HG02943 (cell line): ENCODE results near the gene WDR41.
"Not testable (repeated sequence)": the region's sequence is repeated elsewhere in the genome, so short reads cannot be mapped to it uniquely, and the experiment has no call there.

Source experiments
- ATAC-seq: cut with Tn5 transposase; IDR thresholded peaks from one replicate; pipeline ENCODE4 v1.9.1; 2021; ENCODE audit warnings: mild to moderate bottlenecking, low read depth, moderate library complexity; ENCODE audit not compliant: unreplicated experiment

Gene WDR41

DNA sequence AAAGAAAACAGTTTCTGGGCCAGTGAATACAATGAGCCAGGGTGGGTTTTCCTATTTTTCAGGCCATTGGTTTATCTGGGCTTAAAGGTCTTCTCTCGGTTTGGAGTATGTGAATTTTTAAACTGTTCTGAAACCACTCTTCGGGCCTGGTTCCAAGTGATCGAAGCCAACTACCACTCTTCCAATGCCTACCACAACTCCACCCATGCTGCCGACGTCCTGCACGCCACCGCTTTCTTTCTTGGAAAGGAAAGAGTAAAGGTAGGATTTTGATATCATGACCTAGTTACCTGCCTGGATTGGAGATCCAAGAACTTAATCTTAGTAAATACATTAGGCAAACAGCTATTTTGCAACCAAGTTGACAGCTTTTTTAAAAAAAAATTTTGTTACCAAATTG is 79.1 kb downstream of the WDR41 start:
- no peak for ATAC-seq

DNA sequence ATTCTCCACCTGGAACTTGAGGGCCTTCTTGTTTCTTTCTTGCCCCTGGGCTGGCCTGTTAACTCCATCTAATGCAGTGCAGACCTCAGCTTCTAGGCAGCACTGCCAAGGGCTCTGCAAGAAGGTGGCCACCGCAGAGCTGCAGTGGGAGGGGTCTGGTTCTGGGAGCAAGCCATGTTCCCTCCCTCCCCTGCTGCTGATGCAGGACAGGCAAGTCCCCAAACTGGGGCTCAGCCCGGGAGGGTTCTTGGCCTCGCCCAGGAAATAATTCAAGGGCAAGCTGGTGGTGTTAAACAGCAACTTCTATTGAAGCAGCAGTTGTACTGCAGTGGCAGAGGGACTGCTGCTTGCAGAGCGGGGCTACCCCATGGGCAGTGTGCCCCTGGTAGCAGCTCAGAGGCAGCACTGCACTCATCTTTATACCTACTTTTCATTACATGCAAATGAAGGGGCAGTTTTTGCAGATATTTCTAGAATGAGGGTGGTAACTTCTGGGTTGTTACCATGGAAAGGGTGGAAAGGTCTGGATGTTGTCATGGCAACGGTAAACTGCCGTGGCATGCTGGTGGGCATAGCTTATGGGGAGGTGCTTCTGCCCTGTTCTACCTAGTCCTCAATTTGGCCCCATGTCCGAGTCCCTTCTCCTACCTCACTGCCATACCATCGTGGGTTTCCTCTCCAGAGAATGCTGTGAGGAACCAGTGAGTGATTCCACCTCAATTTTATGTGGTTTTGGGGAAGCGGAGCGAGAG is 82.1 kb downstream of the WDR41 start:
- no peak for ATAC-seq

DNA sequence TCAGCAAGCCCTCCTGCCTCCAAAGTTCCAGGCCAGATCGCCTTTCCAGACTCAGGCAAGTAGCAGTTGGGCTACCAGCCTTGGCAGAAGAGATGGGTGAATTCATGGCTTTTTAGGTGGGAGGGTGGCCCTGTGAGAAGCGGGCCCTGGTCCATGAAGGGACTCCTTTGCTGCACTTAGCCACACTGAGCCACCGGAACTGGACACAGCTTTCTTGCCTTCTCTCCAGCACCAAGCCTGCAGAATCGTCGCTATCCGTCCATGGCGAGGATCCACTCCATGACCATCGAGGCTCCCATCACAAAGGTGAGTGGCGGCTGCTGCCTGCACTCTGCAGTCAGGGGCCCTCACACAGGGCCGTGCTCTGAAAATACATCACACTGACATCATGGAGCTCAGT is 85.0 kb downstream of the WDR41 start:
- ATAC-seq = no peak

DNA sequence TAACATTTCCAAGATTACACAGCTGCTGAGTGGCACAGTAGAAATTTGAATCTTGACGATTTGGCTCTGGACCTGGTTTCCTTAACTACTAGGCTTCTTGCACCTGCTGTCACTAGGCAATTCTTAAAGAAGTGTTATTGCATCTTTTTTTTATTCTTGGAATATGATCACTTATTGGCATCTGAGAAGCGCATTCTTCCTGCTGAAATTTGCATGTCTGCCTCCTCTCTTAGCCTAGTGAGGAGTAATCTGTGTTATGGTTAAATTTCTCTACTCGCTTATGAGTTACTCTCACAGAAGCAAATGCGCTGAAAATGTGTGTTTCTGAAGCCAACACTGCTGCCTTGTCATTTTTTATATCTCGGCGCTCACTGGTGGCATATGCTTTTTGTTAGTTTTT is 89.3 kb downstream of the WDR41 start:
- ATAC-seq = no peak

DNA sequence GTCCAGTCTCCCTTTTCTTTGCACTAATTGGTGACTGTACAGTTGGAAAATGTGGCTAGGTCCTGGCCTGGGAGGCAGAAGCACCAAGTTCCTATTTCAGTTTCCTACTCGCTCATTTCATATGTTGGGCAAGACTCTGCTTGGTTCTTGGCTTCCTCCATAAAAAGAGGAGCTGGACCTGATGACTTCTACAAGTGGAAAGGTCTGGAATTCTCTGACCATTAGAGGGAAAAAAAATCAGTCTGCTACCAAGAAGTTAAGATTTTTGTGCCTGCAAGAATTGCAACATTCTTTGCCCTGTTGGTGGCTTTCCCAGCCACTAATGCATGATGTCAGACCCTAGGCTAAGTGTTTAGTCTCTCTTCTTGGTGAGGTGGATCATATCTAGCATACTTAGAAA is 91.5 kb downstream of the WDR41 start:
- no peak for ATAC-seq

DNA sequence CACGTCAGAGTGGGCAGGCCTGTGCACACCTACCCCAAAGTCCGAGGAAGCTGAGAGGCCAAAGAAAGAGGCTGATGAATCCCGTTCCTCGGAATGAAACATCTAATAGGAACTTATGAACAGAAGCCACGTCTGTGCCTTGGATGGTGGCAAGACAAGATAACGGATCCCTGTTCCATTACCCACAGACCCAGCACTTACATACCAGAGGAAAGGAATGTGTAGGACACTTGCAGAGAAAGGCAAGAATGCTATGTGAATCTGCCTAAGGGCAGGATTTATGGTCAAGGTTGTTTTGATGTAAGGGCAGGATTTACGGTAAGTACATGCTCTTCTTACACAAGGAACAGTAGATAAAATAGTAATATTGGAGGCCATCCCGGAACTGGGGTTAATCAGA is 93.2 kb downstream of the WDR41 start:
- ATAC-seq = no peak

DNA sequence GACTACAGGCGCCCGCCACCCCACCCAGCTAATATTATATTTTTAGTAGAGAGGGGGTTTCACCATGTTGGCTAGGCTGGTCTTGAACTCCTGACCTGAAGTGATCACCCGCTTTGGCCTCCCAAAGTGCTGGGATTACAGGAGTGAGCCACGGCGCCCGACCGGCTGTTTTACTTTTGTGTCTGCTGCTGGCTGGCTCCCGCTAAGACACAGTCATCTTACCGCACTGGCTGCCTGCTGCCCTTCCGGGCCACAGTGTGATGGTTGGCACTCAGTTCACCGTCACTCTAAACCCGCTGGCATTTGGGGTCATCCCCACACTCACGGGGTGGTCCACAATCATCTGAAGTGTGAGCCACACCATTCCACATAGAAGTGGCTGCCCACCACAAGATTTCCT is 93.7 kb downstream of the WDR41 start:
- no peak for ATAC-seq

DNA sequence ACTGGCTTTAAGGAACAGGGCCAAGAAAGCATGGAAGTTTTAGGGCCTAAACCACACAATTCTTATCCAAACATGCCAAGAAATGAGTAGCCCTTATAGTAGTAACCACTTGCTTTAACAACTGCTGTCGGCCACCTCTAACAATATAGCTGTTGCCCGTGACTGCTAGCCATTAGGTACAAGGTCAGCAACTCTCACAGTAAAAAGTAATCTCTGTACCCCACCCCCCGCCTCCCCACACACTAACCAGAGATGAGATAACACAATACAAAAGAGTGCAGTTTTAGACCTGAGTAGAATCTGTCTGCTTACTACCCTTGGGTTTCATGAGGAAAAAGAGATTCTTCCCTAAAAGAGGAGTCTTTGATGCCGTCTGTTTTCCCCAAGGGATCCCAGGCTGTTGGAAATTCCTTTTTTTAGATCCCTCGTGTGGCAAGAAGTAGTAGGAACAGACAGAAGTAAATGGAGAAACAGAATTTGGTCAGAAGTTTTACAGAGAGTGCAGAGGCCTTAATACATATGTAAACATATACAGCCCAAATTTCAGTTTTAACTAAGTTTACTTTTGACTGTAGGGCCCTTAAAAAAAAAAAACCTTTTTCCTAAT is 94.3 kb downstream of the WDR41 start:
- no peak for ATAC-seq

DNA sequence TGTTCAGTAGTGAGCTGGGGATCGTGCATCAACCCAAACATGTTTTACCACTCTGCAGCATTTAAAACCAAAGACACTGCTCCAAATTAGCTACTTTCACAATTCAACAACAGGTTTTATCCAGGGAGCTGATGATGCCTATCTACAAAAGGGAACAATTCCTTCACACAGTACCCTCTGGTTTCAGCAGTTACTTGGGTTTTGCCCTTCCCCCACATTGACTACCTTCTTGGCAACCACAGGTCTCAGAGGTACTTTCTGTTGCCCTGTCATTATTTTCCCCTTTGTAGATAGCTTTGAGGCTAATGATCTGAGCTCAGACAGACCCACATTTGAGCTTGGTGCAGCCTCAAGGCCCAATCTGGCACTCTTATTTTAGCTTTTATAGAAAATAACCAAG is 96.1 kb downstream of the WDR41 start:
- no peak for ATAC-seq

DNA sequence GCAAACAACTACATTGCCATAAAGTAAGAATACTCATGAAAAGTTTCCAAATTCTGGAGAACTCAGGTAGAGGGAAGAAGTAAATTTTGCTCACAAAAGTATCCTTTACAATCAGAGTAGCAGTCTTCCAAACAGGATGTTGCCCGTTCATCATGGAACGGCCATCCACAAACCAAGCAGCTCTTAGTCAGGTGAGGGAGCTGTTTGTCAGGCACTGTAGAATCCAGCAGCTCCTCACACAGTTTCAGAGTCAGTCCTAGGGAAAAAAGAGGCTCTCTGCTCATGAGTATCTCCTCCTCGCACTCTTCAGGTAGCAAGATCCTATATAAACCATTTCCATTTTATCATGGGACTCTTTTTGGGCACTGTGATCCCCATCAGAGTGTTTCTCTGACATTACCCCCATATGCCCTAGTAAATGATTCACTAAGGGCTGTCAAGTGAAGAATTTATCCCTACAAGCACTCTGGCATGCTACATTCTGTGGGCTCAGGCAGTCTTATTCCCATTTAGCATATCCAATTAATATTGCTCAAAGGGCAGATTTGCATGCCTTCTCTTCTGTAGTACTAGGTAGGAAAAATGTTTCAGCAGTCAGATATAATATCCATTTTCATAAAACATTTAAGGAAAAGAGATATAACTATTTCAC is 97.9 kb downstream of the WDR41 start:
- no peak for ATAC-seq

DNA sequence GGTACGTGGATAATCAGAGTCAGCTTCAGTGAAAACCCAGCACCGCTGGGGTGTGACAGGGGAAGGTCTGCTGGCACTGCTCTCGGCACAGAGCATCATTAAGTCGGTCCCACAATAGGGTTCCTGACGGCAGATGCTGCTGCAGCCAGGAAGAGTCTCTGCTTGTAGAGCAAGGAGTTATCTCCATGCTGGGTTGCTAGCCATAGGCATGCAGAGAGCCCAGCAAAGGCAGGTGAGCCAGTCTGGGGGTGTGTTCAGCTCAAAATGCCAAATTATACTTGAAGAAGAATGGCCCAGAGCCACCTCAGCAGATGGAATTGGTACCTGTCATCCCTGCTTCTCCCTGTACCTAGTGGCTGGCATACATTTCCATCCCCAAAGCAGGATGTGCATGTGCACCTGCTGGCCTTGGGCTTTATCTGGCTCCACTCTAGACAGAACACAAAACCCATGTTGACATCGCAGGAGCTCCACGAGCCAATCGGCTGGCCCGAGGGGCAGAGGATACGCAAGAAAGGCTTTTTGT is 100.8 kb downstream of the WDR41 start:
- ATAC-seq = no peak

DNA sequence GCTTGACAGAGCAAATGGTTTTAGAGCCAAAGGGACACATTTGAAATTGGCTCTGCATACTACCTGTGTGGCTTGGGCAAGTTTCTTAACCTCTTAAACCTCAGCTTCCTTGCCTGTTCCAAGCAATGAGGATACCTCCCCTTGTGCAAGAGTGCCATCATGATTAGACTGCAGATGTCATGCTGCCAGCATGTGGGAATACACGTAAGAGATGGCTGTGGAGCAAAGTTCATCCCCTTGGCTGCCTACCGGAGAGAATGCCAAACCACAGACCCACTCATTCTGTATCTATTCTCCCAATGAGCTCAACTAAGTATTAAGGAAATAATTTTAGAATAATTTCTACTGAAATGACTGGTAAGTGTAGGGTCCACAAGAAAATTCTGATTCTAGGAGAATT is 101.3 kb downstream of the WDR41 start:
- ATAC-seq = no peak

DNA sequence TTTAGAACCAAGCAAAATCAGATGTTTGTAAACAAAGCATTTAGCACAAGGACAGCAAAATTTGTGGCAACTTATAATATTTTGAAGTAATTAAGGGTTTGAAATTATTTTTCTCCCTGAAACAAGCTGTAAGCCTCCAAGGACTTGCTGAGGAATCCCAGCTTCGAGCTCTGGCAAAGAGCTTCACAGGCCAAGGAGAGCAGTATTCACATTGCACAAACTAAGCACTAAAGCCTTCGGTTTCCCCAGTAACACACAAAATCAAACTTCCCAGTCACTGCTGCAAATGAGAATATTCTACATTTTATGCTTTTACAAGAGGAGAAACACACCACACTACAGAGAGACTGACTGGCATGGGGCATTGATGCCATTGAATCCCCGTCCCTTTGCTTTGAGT is 101.9 kb downstream of the WDR41 start:
- no peak for ATAC-seq

DNA sequence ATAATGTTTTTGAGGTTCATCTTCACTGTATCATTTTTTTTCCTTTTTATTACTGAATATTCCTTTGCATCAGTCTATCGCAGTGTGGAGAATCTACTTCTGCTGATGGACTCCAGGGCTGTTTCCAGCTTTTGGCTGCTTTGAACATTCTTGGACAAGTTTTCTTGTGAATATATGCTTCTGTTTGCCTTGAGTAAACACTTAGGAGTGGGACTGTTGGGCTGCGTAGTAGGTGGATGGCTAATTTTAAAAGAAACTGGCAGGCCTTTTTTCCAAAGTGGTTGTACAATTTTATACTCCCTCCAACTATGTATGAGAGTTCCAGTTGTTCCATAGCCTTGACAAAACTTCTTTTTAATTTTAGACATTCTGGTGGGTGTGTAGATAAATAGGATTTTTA is 102.4 kb downstream of the WDR41 start:
- no peak for ATAC-seq

DNA sequence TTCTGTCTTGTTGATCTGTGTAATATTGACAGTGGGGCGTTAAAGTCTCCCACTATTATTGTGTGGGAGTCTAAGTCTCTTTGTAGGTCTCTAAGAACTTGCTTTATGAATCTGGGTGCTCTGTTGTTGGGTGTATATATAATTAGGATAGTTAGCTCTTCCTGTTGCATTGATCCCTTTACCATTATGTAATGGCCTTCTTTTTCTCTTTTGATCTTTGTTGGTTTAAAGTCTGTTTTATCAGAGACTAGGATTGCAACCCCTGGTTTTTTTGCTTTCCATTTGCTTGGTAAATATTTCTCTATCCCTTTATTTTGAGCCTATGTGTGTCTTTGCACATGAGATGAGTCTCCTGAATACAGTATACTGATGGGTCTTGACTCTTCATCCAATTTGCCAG is 105.8 kb downstream of the WDR41 start:
- not testable (repeated sequence) for ATAC-seq

DNA sequence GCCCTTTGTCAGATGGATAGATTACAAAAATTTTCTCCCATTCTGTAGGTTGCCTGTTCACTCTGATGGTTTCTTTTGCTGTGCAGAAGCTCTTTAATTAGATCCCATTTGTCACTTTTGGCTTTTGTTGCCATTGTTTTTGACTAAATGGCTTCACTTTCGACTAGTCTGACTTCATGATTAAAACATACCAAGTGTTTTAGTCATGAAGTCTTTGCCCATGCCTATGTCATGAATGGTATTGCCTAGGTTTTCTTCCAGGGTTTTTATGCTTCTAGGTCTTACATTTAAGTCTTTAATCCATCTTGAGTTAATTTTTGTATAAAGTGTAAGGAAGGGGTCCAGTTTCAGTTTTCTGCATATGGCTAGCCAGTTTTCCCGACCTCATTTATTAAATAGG is 108.8 kb downstream of the WDR41 start:
- not testable (repeated sequence) for ATAC-seq
